Left colon (tissue), 2 donors: ENCODE data around the gene RAB44. TPM values are rescaled to one million over a fixed set of nuclear protein-coding genes. Genes with fewer than 3 reads are reported as not detected.

Experiments used
- ATAC-seq: fragments of 200-7000 bp; cut with Tn5 transposase; one replicate; pipeline ENCODE4 v1.9.1; 2020; ENCODE audit warnings: mild to moderate bottlenecking, moderate library complexity
- DNase-seq, 2 donors: peaks; one replicate each; pipeline ENCODE4 v3.0.0-alpha.2; 2020
- intact Hi-C, 2 donors: fragments of 100-400 bp; cut with DNase I in 1 of 2; cut with micrococcal nuclease in 1 of 2; formaldehyde crosslinking; loops; one replicate each; pipeline versions ENCODE4 v1.11.2 to v1.14.0; 2022; cut with DNase I, micrococcal nuclease
- total RNA-seq, 2 donors: library from RNA; stranded (reverse); fragmentation: NEBNext Ultra II Directional; extraction: Animal tissue kit (Norgen Biotek cat#: 25700); gene quantifications; one replicate each; pipeline ENCODE4 v1.2.1, GENCODE V29; 2021
- donor health status: DM: no; HTN: no; CAD: no.
- donor health status: DM: yes; HTN: yes; CAD: no.

Gene RAB44
- total RNA-seq, 2 donors from 2014 or later: 0.09 to 0.42 TPM

DNA sequence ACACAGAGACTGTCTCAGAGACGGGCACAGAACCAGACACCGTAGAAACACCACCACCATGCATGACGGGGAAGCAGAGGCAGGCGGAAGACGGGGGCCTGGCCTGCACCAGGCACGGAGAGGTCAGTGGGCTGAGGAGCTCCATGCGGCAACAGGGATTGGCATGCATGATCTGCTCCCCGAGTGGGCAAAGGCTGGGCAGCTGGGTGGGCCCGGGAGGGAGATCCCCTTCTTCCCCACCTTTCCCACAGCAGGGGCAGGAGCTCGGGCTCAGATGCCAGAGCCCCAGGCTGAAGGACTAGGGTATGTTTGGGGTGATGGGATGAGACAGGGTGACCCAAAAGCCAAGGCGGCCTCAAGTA lies 43.2 kb downstream of the RAB44 start:
- DNase-seq: no peak
- intact Hi-C loops: no loop called here
- ATAC-seq: no peak

DNA sequence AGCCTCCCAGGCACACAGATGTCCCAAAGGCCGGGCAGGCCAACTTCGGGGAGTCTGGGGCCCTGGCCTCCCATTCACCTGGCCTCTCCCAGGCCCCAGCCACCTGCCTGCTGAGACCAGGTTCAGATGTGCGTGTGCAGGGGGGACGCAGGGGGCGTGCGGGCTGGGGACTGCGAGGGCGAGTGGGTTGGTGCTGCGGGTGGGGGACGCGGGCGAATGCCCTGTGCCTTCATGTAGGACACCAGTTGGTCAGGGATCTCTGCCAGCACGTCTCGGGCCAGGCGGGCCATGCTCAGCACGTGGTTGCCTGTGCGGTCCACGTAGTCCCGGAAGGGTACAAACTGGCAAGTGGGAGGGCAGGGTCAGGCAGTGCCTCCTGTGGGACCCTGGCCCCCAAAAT lies 44.5 kb downstream of the RAB44 start:
- no peak for ATAC-seq
- no peak for DNase-seq
- intact Hi-C loops: no loop called here

- peak in 1 of 2 donors; percentile 42 for DNase-seq
- intact Hi-C loops: no loop called here
- peak; percentile 71 for ATAC-seq
Observed at GRCh38 chr6:36743032-36743431, 45.4 kb downstream of the RAB44 start.

- peak; percentile 92 for ATAC-seq
- peak; percentile 82 to 91 for DNase-seq
- intact Hi-C loops: no loop called here
Observed at GRCh38 chr6:36743538-36744303, 46.1 kb downstream of the RAB44 start.

DNA sequence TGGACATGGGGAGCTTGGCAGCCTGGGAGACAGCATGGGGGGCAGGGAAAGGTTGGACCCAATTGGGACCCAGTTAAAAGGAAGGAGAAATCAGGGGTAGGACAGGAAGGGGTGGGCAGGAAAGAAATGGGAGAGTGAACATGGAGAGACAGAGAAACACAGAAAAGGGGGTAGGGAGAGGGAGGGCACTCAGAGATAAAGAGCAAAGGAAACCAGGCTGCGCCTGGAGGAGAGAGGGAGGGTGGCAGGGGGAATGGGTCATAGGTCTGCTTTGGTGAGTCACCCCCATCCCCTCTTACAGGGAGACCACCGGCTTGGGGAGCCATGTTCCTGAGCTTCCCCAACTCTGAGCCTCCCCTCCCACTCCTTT lies 46.7 kb downstream of the RAB44 start:
- DNase-seq: no peak
- ATAC-seq: peak; percentile 35
- intact Hi-C loops: no loop called here

DNA sequence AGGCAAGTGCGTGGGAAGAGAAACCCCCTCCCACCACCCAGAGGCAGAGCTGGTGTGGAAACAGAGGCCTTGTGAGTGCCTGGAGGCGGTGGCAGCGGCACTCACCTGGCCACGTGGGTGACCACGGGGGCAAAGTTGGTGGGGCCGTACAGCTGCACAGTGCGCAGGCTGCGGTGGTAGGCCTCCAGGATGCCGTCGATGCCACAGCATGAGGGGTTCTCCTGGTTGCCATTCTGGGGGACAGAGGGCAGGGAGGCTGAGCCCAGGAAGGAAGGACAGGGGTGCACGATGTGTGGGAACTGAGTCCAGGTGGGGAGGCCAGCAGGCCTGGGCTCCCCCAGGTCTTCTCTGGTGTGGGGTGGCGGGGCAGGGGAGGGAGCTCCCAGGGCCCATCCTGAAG lies 47.7 kb downstream of the RAB44 start:
- no peak for ATAC-seq
- DNase-seq: no peak
- intact Hi-C loops: no loop called here

- ATAC-seq (no peak), DNase-seq (no peak)
- intact Hi-C loops: no loop called here
Observed at GRCh38 chr6:36745836-36746235, 48.2 kb downstream of the RAB44 start.

DNA sequence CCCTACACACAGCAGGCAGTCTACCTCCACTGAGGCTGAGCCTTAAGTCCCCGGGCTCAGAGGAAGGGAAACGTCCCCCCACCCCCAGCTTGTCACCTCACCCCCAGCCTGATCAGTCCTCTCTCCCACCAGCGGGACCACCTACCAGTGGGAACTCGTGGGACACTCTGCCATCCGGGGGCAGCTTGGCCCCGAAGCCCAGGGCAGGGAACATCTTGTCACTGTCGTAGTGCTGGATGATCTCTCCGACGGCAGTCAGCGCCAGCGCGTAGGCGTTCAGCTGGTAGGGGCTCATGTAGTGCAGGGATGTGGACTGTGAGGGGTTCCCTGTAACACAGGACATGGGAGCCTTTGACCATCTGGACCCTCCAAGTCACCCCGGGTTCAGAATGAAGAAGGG lies 48.6 kb downstream of the RAB44 start:
- intact Hi-C loops: no loop called here
- no peak for ATAC-seq
- no peak for DNase-seq

DNA sequence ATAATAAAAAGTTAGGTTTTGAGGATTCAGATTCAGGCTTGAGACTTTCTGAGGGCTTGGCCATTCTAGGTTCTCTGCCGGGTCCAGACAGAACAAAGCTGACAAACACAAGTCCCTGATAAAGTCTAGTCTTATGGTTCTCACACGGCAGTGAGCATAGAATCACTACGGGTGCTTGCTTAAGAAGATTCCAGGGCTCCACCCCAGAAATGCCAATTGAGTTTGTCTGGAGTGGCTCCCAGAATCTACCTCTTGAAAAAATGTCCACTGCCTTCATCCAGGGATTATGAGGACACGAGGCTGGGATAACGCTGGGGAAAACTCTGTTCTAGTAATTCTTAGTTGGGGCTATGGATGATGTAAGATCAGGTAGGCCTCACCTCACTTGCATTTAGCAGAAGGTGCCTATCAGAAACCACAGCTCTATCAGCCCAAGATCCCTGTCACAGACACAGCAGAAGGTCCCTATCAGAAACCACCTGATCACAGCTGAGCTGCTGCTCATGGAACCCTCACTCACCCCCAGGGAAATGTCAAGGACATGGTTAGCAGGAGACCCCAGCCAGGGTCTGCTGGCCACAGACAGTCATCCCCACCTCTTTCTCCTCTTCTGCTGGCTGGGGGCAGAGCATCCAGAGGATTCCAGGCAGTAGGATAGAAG lies 52.3 kb downstream of the RAB44 start:
- no peak for DNase-seq
- intact Hi-C loops: loop anchor here in 1 of 2 donors (10.0 kb wide), 1 partner anchor 125 kb away; no protein-coding TSS in a partner anchor
- ATAC-seq: no peak

GRCh38 chr6:36751091-36751490 lies 53.5 kb downstream of the RAB44 start:
- no peak for DNase-seq
- no peak for ATAC-seq
- intact Hi-C loops: loop anchor here in 1 of 2 donors (10.0 kb wide), 1 partner anchor 126 kb away; no protein-coding TSS in a partner anchor

GRCh38 chr6:36751833-36752186 lies 54.2 kb downstream of the RAB44 start:
- no peak for DNase-seq
- no peak for ATAC-seq
- intact Hi-C loops: loop anchor here in 1 of 2 donors (10.0 kb wide), 1 partner anchor 127 kb away; no protein-coding TSS in a partner anchor

DNA sequence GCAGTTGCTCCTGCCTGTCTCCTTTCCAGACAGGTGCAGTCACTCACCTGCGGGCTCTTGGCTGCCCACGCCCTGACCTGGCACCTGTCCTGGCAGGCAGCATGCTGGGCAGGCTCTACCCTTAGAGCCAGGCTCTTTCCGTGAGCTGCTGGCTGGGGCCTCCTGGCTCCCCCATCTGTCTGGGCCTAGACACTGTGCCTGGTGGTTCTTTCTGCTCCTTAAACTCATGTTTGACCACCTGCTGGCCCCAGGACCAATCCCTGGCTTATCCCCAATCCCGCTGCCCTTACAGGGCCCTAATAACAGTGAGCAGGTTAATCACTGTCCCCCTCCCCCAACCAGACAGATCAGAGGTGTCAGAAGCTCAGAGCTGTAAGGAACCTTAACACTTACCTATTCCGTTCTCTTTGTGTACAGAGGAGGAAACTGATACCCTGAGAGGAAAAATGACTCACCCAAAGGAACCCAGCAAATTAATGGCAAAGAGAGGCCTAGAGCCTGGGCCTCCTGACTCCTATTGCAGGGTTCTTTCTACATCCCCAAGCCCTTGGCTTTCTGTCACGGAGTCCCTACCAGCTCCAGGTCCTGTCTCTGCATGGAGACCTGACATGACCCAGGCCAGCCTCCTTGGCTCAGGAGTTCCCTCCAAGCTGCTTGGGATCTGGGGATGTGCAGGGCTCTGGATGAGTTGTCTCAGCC lies 54.7 kb downstream of the RAB44 start:
- intact Hi-C loops: loop anchor here in 1 of 2 donors (10.0 kb wide), 1 partner anchor 128 kb away; no protein-coding TSS in a partner anchor
- peak; percentile 77 to 79 for DNase-seq
- ATAC-seq: peak; percentile 68

- DNase-seq (peak; percentile 52 to 71), ATAC-seq (peak; percentile 69)
- intact Hi-C loops: loop anchor here in 1 of 2 donors (10.0 kb wide), 1 partner anchor 128 kb away; no protein-coding TSS in a partner anchor
Observed at GRCh38 chr6:36752886-36753506, 55.4 kb downstream of the RAB44 start.

- DNase-seq: no peak
- no peak for ATAC-seq
- intact Hi-C loops: loop anchor here in 1 of 2 donors (10.0 kb wide), 1 partner anchor 129 kb away; no protein-coding TSS in a partner anchor
Observed at GRCh38 chr6:36753671-36754405, 56.2 kb downstream of the RAB44 start.

DNA sequence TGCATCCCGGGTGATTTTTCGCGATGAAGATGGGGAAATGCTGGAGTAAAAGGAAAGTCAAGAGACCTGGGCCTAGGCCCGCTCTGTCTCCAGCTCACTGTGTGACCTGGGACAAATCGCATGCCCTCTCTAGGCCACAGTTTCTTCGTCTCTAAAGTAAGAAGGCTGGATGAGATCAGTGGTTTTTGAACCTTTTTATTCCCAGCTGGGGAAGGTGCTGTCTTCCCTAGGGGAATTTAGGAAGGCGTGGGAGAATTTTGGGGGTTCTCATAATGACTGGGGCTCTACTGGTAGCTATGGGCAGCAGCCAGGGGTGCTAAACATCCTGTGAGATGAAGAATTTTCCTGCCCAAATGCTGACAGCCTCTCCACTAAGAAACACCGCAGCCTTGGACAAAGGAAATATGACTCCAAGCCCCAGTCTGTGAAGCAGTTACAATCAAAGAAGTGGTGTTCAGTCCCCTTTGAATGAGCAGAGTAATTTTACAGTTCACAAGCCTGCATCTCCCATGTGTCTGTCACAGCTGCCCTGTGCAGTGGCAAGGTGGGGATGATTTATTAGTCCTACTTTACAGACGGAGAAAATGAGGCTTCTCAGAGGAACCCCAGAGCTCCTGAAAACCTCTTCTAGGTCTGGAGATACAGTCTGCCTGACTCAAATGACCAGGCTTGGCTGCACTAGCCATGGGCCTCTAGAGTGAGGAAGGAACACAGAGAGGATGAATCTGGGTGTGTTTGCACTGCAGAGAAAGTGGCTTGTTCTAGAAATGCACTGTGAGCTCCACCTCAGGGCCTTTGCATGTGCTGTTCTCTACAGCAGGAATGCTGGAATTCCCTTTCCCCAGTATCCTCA lies 57.2 kb downstream of the RAB44 start:
- intact Hi-C loops: loop anchor here (5.0 to 10.0 kb wide), 2 partner anchors 130 to 138 kb away; no protein-coding TSS in a partner anchor
- ATAC-seq: no peak

DNA sequence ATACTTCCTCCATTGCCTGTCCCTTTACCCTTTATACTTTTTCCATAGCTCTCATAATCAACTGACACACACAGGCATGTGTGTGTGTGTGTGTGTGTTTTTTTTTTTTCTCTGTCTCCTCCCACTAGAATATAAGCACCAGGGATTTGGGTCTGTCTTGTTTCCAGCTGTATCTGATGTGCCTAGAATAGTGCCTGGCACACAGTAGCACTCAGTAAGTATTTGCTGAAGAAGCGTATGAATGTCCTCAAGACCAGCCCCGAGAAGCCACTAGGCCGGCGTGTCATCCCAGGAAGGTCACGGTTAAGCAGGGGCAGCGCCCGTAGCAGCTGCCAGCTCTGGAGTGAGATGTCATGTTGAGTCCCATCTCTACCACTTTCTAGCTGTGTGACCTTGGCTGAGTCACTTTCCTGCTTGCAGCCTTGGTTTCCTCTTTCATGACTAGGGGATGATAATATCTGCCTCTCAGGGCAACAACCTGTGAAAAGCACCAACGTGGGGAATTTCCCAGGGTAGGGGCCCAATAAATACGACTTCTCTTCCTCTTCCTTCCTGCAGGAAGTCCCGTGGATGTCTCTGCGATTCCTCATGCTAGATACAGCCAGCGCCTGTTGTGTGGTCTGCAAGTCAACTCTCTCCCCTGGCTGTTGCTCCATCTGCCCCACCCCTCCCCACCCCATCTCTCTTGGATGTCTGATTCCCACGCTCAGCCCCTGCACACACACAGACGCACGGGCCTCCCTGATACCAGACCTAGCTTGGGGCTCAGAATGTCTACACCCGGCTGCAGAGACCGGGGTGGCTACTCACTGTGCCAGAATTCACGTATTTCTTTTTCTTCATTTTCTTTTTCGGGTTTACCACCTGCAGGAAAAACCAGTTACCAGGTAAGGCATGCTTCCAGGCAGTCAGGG lies 58.1 kb downstream of the RAB44 start:
- peak; percentile 19 for ATAC-seq
- intact Hi-C loops: loop anchor here (5.0 to 10.0 kb wide), 2 partner anchors 131 to 138 kb away; no protein-coding TSS in a partner anchor

More for the DNA sequence above, 57.2 kb downstream of the RAB44 start:
- DNase-seq: no peak

More for the DNA sequence above, 58.1 kb downstream of the RAB44 start:
- peak in 1 of 2 donors; percentile 35 for DNase-seq
